Inflammatory macrophage treated with lipopolysaccharide for 1 hour (primary cell): ENCODE measurements around the gene BAD.
"Not testable (repeated sequence)": the region's sequence is repeated elsewhere in the genome, so short reads cannot be mapped to it uniquely, and the experiment has no call there.

Experiments
- DNase-seq, 2 donors: peaks; one replicate each; pipeline ENCODE4 v3.0.0-alpha.2; 2020 to 2022

The BAD gene

GRCh38 chr11:64284048-64284961, at the start of gene BAD:
TSS of gene BAD (minus strand) at chr11:64284665. CDS start at chr11:64284368, 297 bp downstream.
- peak; percentile 85 to 96 for DNase-seq

- DNase-seq = no peak
Observed at GRCh38 chr11:64333556-64333955, 49.1 kb upstream of the BAD start.

GRCh38 chr11:64331569-64332371, 47.3 kb upstream of the BAD start:
- peak; percentile 84 to 85 for DNase-seq

- no peak for DNase-seq
Observed at GRCh38 chr11:64330888-64331287, 46.4 kb upstream of the BAD start.

GRCh38 chr11:64327993-64328392, 43.5 kb upstream of the BAD start:
- DNase-seq = no peak

GRCh38 chr11:64327375-64327774, 42.9 kb upstream of the BAD start:
- DNase-seq = no peak

GRCh38 chr11:64324692-64325469, 40.4 kb upstream of the BAD start:
- DNase-seq = no peak

GRCh38 chr11:64323984-64324383, 39.5 kb upstream of the BAD start:
- DNase-seq = not testable (repeated sequence)

- DNase-seq = no peak
Observed at GRCh38 chr11:64323373-64323772, 38.9 kb upstream of the BAD start.

GRCh38 chr11:64322925-64323260, 38.4 kb upstream of the BAD start:
- no peak for DNase-seq

- DNase-seq = no peak
Observed at GRCh38 chr11:64321533-64321932, 37.1 kb upstream of the BAD start.

- DNase-seq = no peak
Observed at GRCh38 chr11:64321026-64321425, 36.6 kb upstream of the BAD start.

GRCh38 chr11:64320556-64320955, 36.1 kb upstream of the BAD start:
- DNase-seq = no peak

- DNase-seq = peak in 1 of 2 donors; percentile 41
Observed at GRCh38 chr11:64318766-64319761, 34.6 kb upstream of the BAD start.

GRCh38 chr11:64317961-64318765, 33.7 kb upstream of the BAD start, which contains the start of gene PRDX5:
TSS of gene PRDX5 (plus strand) at chr11:64318121. CDS start at chr11:64318216, 95 bp downstream.
- DNase-seq = peak; percentile 97

- peak; percentile 90 to 97 for DNase-seq
Observed at GRCh38 chr11:64317325-64317960, 33.0 kb upstream of the BAD start, which contains the start of gene TRMT112. TSS of gene TRMT112 (minus strand) at chr11:64317559. CDS start at chr11:64317526, 33 bp downstream.

- no peak for DNase-seq
Observed at GRCh38 chr11:64316672-64317324, 32.3 kb upstream of the BAD start.

- not testable (repeated sequence) for DNase-seq
Observed at GRCh38 chr11:64315667-64316526, 31.4 kb upstream of the BAD start.
